NCI-H82 treated with DMSO at 0.1 percent for 48 hours (cell line): Measurements from ENCODE around the gene ISLR.

Source experiments
- DNase-seq: peaks from one replicate; lab custom pipeline; 2025; ENCODE audit not compliant: unreplicated experiment; lab: John Stamatoyannopoulos, UW

ISLR gene

GRCh38 chr15:74209997-74210671 is 36.6 kb downstream of the ISLR start:
- no peak for DNase-seq

GRCh38 chr15:74210729-74211128 is 37.2 kb downstream of the ISLR start:
- DNase-seq: no peak

GRCh38 chr15:74211656-74212055 is 38.1 kb downstream of the ISLR start:
- no peak for DNase-seq

GRCh38 chr15:74212494-74212893 is 39.0 kb downstream of the ISLR start:
- no peak for DNase-seq

GRCh38 chr15:74213858-74214284 is 40.4 kb downstream of the ISLR start:
- no peak for DNase-seq

- DNase-seq: no peak
Measured at GRCh38 chr15:74214324-74215021, 41.0 kb downstream of the ISLR start.

GRCh38 chr15:74215958-74216357 is 42.4 kb downstream of the ISLR start:
- DNase-seq: no peak

- DNase-seq: no peak
Measured at GRCh38 chr15:74216949-74217348, 43.4 kb downstream of the ISLR start.

- DNase-seq: no peak
Measured at GRCh38 chr15:74217907-74218885, 44.7 kb downstream of the ISLR start.

- DNase-seq: no peak
Measured at GRCh38 chr15:74220475-74221248, 47.2 kb downstream of the ISLR start.

GRCh38 chr15:74221399-74222239 is 48.1 kb downstream of the ISLR start:
- no peak for DNase-seq

GRCh38 chr15:74222240-74223119 is 49.0 kb downstream of the ISLR start:
- DNase-seq: no peak

GRCh38 chr15:74225928-74226327 is 52.4 kb downstream of the ISLR start:
- DNase-seq: no peak
